ENCODE measurements around the gene ZNF775. TPM values are rescaled to one million over a fixed set of nuclear protein-coding genes. Genes with fewer than 3 reads are reported as not detected.
A peak's percentile ranks its signal among the peaks of the same experiment; 100 is the strongest.

Gene ZNF775
- total RNA-seq, 1 donor from 2014 or later: 3.9 TPM

- DNase-seq (ENCODE audit: low spot score): no peak
- Mint-ChIP-seq H3K27ac (no peak overlapping the region), H3K4me1 (ENCODE audit: low read depth) (peaks cover 55% of the 10 kb centered on the region), H3K36me3 (ENCODE audit: low read depth) (peaks cover 27% of the 10 kb centered on the region), H3K9me3 (no peaks in the 10 kb centered on the region), H3K4me3 (no peak overlapping the region), H3K27me3 (ENCODE audit: insufficient read depth) (no peaks in the 10 kb centered on the region)
- intact Hi-C loops (cut with micrococcal nuclease): no loop called here
Measured at GRCh38 chr7:150374026-150374425, 5.1 kb upstream of the ZNF775 start.

GRCh38 chr7:150374472-150374871, 4.7 kb upstream of the ZNF775 start:
- Mint-ChIP-seq H3K27ac (no peak overlapping the region), H3K4me3 (peak overlapping the region; percentile 10), H3K36me3 (ENCODE audit: low read depth) (peaks cover 25% of the 10 kb centered on the region), H3K9me3 (no peaks in the 10 kb centered on the region), H3K27me3 (ENCODE audit: insufficient read depth) (no peaks in the 10 kb centered on the region), H3K4me1 (ENCODE audit: low read depth) (peaks cover 54% of the 10 kb centered on the region)
- no peak for DNase-seq (ENCODE audit: low spot score)
- intact Hi-C loops (cut with micrococcal nuclease): no loop called here

GRCh38 chr7:150375662-150376521, 3.2 kb upstream of the ZNF775 start:
- Mint-ChIP-seq H3K4me3 (peak overlapping the region; percentile 75), H3K27ac (peak overlapping the region; percentile 87), H3K36me3 (ENCODE audit: low read depth) (peaks cover 22% of the 10 kb centered on the region), H3K4me1 (ENCODE audit: low read depth) (peaks cover 54% of the 10 kb centered on the region), H3K27me3 (ENCODE audit: insufficient read depth) (no peaks in the 10 kb centered on the region), H3K9me3 (no peaks in the 10 kb centered on the region)
- DNase-seq (ENCODE audit: low spot score): no peak
- intact Hi-C loops (cut with micrococcal nuclease): loop anchor here (5.0 kb wide), 4 partner anchors 191 to 774 kb away; partner anchors contain the start of gene GIMAP4

DNA sequence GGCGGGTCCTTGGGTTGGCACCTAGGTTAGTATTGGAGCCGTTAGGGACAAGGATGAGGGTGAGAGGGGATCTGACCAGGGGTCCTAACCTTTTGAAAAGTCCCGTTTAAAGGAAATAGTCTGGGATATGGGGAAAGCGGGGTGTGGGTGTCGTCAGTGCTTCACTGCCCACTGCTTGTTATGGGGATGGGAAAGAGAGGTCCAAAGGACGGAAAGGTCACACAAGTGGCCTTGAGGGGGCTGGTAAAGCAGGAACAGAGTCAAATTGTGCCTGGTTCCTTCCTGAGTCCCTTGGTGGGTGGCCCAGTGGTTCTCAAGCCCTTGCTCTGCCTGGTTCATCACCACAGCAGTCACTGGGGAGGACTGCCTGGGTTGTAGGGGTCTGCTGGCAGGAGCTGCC, 2.6 kb upstream of the ZNF775 start:
- DNase-seq (ENCODE audit: low spot score): no peak
- Mint-ChIP-seq H3K9me3 (no peaks in the 10 kb centered on the region), H3K4me1 (ENCODE audit: low read depth) (peaks cover 58% of the 10 kb centered on the region), H3K27me3 (ENCODE audit: insufficient read depth) (no peaks in the 10 kb centered on the region), H3K27ac (peak overlapping the region; percentile 87), H3K4me3 (peak overlapping the region; percentile 75), H3K36me3 (ENCODE audit: low read depth) (peaks cover 22% of the 10 kb centered on the region)
- intact Hi-C loops (cut with micrococcal nuclease): loop anchor here (5.0 kb wide), 4 partner anchors 191 to 774 kb away; partner anchors contain the start of gene GIMAP4

DNA sequence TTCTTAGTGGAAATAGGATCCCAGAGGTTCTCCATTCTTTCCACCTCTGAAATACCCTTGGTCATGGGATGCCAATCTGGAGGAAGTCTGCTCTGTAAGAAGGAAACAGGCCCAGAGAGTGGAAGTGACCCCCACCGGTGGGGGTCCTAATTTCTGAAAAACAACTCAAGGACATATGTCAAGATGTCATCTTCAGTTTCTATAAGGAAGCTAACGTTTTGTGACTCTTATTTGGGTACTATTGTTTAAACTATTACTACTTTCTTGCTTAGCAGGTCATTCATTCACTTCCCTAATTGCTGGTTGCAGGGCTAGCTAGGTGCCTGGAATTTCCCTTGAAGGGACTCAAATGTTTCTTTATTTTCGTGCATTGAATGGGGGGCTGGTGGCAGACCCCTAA, 1.9 kb upstream of the ZNF775 start:
- H3K36me3 Mint-ChIP-seq (ENCODE audit: low read depth): peaks cover 22% of the 10 kb centered on the region
- intact Hi-C loops (cut with micrococcal nuclease): loop anchor here (5.0 kb wide), 4 partner anchors 190 to 775 kb away; partner anchors contain the start of gene GIMAP4
- H3K4me3 Mint-ChIP-seq: peak overlapping the region; percentile 70
- H3K9me3 Mint-ChIP-seq: no peaks in the 10 kb centered on the region
- H3K27ac Mint-ChIP-seq: peak overlapping the region; percentile 34
- no peaks in the 10 kb centered on the region for H3K27me3 Mint-ChIP-seq (ENCODE audit: insufficient read depth)
- DNase-seq (ENCODE audit: low spot score): no peak
- H3K4me1 Mint-ChIP-seq (ENCODE audit: low read depth): peaks cover 58% of the 10 kb centered on the region

- intact Hi-C loops (cut with micrococcal nuclease): loop anchor here (2.0 to 5.0 kb wide), 6 partner anchors 190 to 855 kb away; partner anchors contain the start of genes CHPF2 and GIMAP4
- no peaks in the 10 kb centered on the region for H3K9me3 Mint-ChIP-seq
- no peaks in the 10 kb centered on the region for H3K27me3 Mint-ChIP-seq (ENCODE audit: insufficient read depth)
- H3K4me3 Mint-ChIP-seq: peak overlapping the region; percentile 84
- H3K4me1 Mint-ChIP-seq (ENCODE audit: low read depth): peaks cover 59% of the 10 kb centered on the region
- H3K27ac Mint-ChIP-seq: peak overlapping the region; percentile 34
- H3K36me3 Mint-ChIP-seq (ENCODE audit: low read depth): peaks cover 17% of the 10 kb centered on the region
- DNase-seq (ENCODE audit: low spot score): no peak
Measured at GRCh38 chr7:150377635-150378034, 1.5 kb upstream of the ZNF775 start.

DNA sequence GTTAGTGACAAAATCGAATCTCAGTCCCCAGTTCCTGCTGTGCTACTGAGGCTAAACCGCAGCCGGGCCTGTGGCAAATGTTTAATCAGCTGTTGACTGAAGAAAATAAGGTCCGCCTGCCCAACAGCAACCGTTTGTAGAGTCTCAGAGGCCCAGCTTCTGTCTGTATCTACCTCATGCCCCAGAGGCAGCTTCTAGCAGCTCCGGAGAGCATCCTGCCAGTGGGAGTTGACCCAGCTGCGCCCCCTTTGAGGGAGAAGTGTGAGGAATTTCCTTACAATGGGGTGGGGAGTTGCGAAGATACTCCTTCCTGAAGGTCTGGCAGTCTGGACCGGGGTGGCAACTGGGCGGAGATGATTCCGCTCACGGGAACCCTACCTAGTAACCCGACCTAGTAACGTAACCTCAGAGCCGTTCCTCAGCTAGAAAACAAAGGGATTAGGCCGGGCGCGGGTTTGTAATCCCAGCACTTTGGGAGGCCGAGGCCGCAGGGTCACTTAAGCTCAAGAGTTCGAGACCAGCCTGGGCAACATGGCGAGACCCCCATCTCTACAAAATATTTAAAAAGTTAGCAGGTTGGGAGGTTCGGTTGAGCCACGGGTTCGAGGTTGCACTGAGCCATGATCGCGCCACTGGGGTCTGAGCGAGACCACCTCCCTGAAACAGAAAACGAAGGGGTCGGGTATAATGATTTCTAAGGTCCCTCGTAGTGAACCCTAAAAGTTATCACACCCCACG, 846 bp upstream of the ZNF775 start:
- intact Hi-C loops (cut with micrococcal nuclease): loop anchor here (2.0 to 5.0 kb wide), 6 partner anchors 189 to 855 kb away; partner anchors contain the start of genes CHPF2 and GIMAP4
- no peak for DNase-seq (ENCODE audit: low spot score)
- Mint-ChIP-seq H3K4me1 (ENCODE audit: low read depth) (peaks cover 64% of the 10 kb centered on the region), H3K9me3 (no peaks in the 10 kb centered on the region), H3K27me3 (ENCODE audit: insufficient read depth) (no peaks in the 10 kb centered on the region), H3K4me3 (peak overlapping the region; percentile 84), H3K36me3 (ENCODE audit: low read depth) (peaks cover 11% of the 10 kb centered on the region), H3K27ac (peak overlapping the region; percentile 83)

DNA sequence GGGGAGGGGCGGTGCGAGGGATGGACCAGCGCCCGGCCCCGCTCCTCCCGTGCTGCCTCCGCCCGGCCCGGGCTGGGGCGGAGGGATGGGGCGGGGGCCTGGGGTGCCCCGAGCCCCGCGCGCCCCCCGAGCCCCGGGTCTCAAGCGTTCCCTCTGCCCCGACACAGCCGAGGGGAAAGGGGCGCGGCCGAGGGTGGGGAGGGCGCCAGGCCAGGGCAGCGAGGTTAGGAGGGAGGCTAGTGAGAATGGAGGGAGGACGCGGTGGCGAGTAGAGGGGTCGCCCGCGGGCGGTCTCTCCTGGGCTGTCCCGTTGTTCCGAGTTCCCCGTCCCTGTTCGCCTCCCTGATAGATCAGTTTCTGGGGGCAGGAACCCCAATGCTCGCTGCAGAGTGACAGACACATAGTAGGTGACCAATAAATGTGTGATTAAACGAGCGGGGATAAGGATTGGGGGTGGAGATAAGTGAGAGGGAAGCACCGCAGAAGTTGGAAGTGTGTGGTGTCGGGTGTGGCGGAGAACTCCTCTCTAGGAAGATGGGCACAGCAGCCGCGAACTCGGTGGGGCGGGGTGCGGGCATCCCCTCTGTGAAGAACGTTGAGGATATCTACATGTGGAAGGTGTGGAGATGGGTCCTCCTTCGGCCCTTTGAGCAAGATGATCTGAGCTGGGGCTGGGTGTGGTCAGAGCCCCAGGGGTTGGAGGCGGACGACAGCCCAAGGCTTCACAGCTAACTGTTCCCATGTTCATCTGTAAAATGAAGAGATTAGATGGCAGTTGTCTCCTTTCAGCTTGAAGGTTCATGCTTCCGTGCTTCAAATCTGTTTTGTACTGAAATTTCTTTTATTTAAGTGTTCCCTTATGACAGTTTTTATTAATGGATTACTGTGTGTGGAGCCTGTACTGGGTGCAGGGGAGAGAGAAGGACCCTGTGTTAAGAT, 580 bp downstream of the ZNF775 start:
- H3K36me3 Mint-ChIP-seq (ENCODE audit: low read depth): no peaks in the 10 kb centered on the region
- DNase-seq (ENCODE audit: low spot score): no peak
- peak overlapping the region; percentile 65 for H3K27ac Mint-ChIP-seq
- H3K4me3 Mint-ChIP-seq: peak overlapping the region; percentile 90
- no peaks in the 10 kb centered on the region for H3K9me3 Mint-ChIP-seq
- intact Hi-C loops (cut with micrococcal nuclease): loop anchor here (1.0 to 5.0 kb wide), 12 partner anchors 10 to 853 kb away; partner anchors contain the start of genes CHPF2, GIMAP4 and ZNF862
- peaks cover 54% of the 10 kb centered on the region for H3K4me1 Mint-ChIP-seq (ENCODE audit: low read depth)
- H3K27me3 Mint-ChIP-seq (ENCODE audit: insufficient read depth): no peaks in the 10 kb centered on the region

GRCh38 chr7:150380463-150380862, 1.3 kb downstream of the ZNF775 start:
- H3K27ac Mint-ChIP-seq: peak overlapping the region; percentile 35

DNA sequence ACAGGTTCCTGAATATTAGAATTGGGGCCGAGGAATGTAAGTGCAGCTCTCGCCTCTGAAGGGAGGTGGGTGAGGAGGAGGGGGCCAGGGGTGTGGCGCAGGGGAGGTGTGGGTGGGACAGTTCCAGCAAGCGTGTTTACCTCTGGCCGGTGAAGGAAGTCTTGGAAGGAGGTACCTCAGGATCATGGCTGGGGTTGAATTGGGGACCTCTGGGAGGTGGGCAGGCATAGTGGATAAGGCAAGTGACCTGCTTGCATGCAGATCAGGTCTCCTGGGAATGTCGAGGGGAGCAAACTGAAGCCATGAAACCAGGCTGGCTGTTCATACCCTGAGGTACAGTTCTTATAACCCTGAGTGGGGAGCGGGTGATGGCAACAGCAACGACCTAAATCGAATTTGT, 2.0 kb downstream of the ZNF775 start:
- no peaks in the 10 kb centered on the region for H3K27me3 Mint-ChIP-seq (ENCODE audit: insufficient read depth)
- H3K36me3 Mint-ChIP-seq (ENCODE audit: low read depth): peaks cover 3% of the 10 kb centered on the region
- no peak overlapping the region for H3K27ac Mint-ChIP-seq
- peak overlapping the region; percentile 54 for H3K4me3 Mint-ChIP-seq
- no peaks in the 10 kb centered on the region for H3K9me3 Mint-ChIP-seq
- H3K4me1 Mint-ChIP-seq (ENCODE audit: low read depth): peaks cover 49% of the 10 kb centered on the region
- no peak for DNase-seq (ENCODE audit: low spot score)
- intact Hi-C loops (cut with micrococcal nuclease): no loop called here

More at GRCh38 chr7:150380463-150380862, 1.3 kb downstream of the ZNF775 start:
- no peaks in the 10 kb centered on the region for H3K27me3 Mint-ChIP-seq (ENCODE audit: insufficient read depth)
- intact Hi-C loops (cut with micrococcal nuclease): no loop called here
- H3K36me3 Mint-ChIP-seq (ENCODE audit: low read depth): peaks cover 3% of the 10 kb centered on the region
- no peak for DNase-seq (ENCODE audit: low spot score)
- H3K4me1 Mint-ChIP-seq (ENCODE audit: low read depth): peaks cover 54% of the 10 kb centered on the region
- no peaks in the 10 kb centered on the region for H3K9me3 Mint-ChIP-seq
- peak overlapping the region; percentile 90 for H3K4me3 Mint-ChIP-seq

DNA sequence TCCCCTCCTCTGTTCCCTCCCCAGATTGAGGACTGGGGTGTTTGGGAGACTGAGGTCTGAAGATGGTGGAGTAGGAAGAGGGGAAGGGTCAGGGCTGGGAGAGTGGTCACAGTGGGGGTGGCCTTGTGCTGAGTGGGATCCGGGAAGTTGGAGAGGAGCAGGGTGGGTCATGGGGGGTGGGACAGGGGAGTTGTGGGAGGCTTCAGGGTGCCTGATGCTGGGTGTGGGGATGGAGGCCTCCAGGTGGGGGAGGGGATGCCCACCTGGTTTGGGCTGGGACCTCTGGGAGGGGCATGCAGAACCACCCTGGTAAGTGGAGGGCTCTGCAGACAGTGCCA, 2.6 kb downstream of the ZNF775 start:
- intact Hi-C loops (cut with micrococcal nuclease): no loop called here
- peaks cover 42% of the 10 kb centered on the region for H3K4me1 Mint-ChIP-seq (ENCODE audit: low read depth)
- H3K27me3 Mint-ChIP-seq (ENCODE audit: insufficient read depth): no peaks in the 10 kb centered on the region

More for the DNA sequence above, 2.6 kb downstream of the ZNF775 start:
- no peak for DNase-seq (ENCODE audit: low spot score)
- no peak overlapping the region for H3K27ac Mint-ChIP-seq
- H3K4me3 Mint-ChIP-seq: no peak overlapping the region
- H3K9me3 Mint-ChIP-seq: no peaks in the 10 kb centered on the region
- H3K36me3 Mint-ChIP-seq (ENCODE audit: low read depth): peaks cover 9% of the 10 kb centered on the region
